ENCODE data around the gene RPL27A. TPM values are rescaled to one million over a fixed set of nuclear protein-coding genes. Genes with fewer than 3 reads are reported as not detected.

The RPL27A gene
- total and polyA plus RNA-seq, 2 donors (not counting 3 experiments of a cell fraction or from before 2014, with no cell fraction given), result 1,303 to 1,363 TPM

- Histone ChIP-seq H3K27me3 (ENCODE audit: control insufficient read depth in 2 of 2, insufficient read depth in 2 of 2, low read length in 2 of 2) (no peaks in the 10 kb centered on the region), H2AFZ (ENCODE audit: low read depth, low read length) (no peak overlapping the region), H3K79me2 (ENCODE audit: control insufficient read depth, insufficient read depth, low read length) (no peaks in the 10 kb centered on the region), H3K9ac (replicated peaks; ENCODE audit: extremely low read depth, insufficient read depth, low read length) (no peak overlapping the region), H3K27ac (ENCODE audit: insufficient read depth, low read depth, low read length) (no peak overlapping the region), H3K4me3 (replicated peaks in 1 of 3; ENCODE audit: insufficient read depth in 1 of 3, low read depth in 1 of 3, low read length in 3 of 3) (no peak overlapping the region), H3K4me1 (ENCODE audit: control insufficient read depth, extremely low read depth, insufficient read depth, low read length) (peaks cover 31% of the 10 kb centered on the region), H3K9me3 (replicated peaks; ENCODE audit: control insufficient read depth, insufficient read depth, low read length) (no peaks in the 10 kb centered on the region), H3K9me1 (replicated peaks; ENCODE audit: control insufficient read depth, extremely low read depth, insufficient read depth, low read length) (no peaks in the 10 kb centered on the region), H3K4me2 (ENCODE audit: insufficient read depth, low read length) (no peak overlapping the region), H3K36me3 (ENCODE audit: control insufficient read depth in 2 of 2, extremely low read depth in 1 of 2, insufficient read depth in 2 of 2, low read length in 2 of 2) (no peaks in the 10 kb centered on the region), H4K20me1 (replicated peaks; ENCODE audit: control insufficient read depth, extremely low read depth, insufficient read depth, low read length) (no peaks in the 10 kb centered on the region)
- TF ChIP-seq POLR2AphosphoS5 (IDR thresholded peaks at IDR 0.05; ENCODE audit: insufficient read depth, low read depth, low read length) (no peak), EZH2 (IDR thresholded peaks at IDR 0.05; ENCODE audit: borderline replicate concordance, low read depth, low read length, severe bottlenecking) (no peak), POLR2A (IDR thresholded peaks at IDR 0.05; ENCODE audit: low read depth, low read length) (no peak), CTCF (IDR thresholded peaks at IDR 0.05; ENCODE audit: extremely low read depth in 1 of 2, insufficient read depth in 1 of 2, low read depth in 1 of 2, low read length in 2 of 2) (no peak), GATA2 (IDR thresholded peaks at IDR 0.05; ENCODE audit: insufficient read depth, insufficient read length, low read depth, low read length) (no peak), FOS (IDR thresholded peaks at IDR 0.05; ENCODE audit: borderline replicate concordance, insufficient read depth, low read length) (no peak), MAX (IDR thresholded peaks at IDR 0.05; ENCODE audit: insufficient read depth, insufficient read length) (no peak), MYC (IDR thresholded peaks at IDR 0.05; ENCODE audit: low read depth, low read length) (no peak), JUN (IDR thresholded peaks at IDR 0.05; ENCODE audit: borderline replicate concordance, insufficient read depth, insufficient read length, low read depth) (no peak)
- BruUV-seq (replicated peaks), result no TSS peak
- intact Hi-C loops (cut with micrococcal nuclease), result no loop called here
- dilution Hi-C loops (cut with MboI; ENCODE audit: extremely low pct_ligation_motif_present, low sequenced_read_pairs), result no loop called here
- FAIRE-seq, result no peak
- DNase-seq (ENCODE audit: low read depth, low spot score), result no peak
- ChIA-PET POLR2A (no interaction called here), CTCF (no interaction called here)
Measured at GRCh38 chr11:8722809-8723208, 40.2 kb downstream of the RPL27A start.

All from endothelial cell of umbilical vein (primary cell).